Superior temporal gyrus (tissue), 1 donor: ENCODE measurements around the gene RHOH.
"Not testable (repeated sequence)": the region's sequence is repeated elsewhere in the genome, so short reads cannot be mapped to it uniquely, and the experiment has no call there.

Source experiments
- DNase-seq: peaks from one replicate; pipeline ENCODE4 v3.0.0-alpha.2; 2016; ENCODE audit errors: extremely low spot score

RHOH gene

DNA sequence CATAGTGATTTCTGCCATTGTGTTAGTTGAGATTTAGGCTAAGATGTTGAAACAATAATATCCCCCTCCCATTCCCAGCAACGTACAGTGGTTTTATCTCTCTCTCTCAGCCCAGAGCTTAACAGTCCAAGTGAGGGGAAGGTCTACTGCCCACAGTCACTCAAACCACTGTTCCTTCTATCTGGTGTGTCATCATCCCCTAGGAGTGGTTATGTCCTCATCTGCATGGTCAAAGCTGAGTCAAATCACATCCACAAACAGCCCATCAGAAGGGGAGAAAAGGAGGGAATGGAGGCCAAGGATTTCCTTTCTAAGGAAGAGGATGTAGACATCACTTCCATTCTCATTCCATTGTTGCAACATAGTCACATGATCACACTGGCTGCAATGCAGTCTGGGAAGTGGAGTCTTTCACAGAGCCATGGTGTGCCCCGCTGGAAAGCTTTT, 95.5 kb downstream of the RHOH start:
- DNase-seq = no peak

GRCh38 chr4:40294339-40294738, 97.5 kb downstream of the RHOH start:
- no peak for DNase-seq

DNA sequence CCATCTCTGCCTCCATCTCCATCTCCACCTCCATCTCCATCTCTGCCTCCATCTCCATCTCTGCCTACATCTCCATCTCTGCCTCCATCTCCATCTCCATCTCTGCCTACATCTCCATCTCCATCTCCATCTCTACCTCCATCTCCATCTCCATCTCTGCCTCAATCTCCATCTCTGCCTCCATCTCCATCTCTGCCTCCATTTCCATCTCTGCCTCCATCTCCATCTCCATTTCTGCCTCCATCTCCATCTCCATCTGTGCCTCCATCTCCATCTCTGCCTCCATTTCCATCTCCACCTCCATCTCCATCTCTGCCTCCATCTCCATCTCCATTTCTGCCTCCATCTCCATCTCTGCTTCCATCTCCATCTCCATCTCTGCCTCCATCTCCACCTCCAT, 98.2 kb downstream of the RHOH start:
- DNase-seq = not testable (repeated sequence)

DNA sequence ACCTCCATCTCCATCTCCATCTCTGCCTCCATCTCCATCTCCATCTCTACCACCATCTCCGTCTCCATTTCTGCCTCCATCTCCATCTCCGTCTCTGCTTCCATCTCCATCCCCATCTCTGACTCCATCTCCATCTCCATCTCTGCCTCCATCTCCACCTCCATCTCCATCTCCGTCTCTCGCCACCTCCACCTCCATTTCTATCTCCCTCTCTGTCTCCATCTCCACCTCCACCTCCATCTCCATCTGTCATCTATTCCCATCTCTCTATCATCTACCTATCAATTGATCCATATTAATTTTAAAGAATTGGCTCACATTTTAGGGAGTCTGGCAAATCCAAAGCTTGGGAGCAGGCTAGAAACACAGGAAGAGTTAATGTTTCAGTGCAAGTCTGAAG, 98.7 kb downstream of the RHOH start:
- DNase-seq = no peak
